CD14-positive monocyte (primary cell): ENCODE data around the gene ZNF207. TPM values are rescaled to one million over a fixed set of nuclear protein-coding genes. Genes with fewer than 3 reads are reported as not detected.

Experiments
- DNase-seq, 3 donors: peaks; one replicate each; pipeline ENCODE4 v3.0.0-alpha.2; 2011 to 2022
- H2AFZ ChIP-seq: 2 replicates; pipeline ENCODE4 v1.6.0; 2012; ENCODE audit warnings: mild to moderate bottlenecking, low read depth, low read length, inconsistent platforms; ENCODE audit not compliant: insufficient read depth, poor library complexity, severe bottlenecking
- H3K27ac ChIP-seq, 2 donors: 1 replicate in 1 of 2; 2 replicates in 1 of 2; pipeline ENCODE4 v1.5.1; 2012 to 2013; ENCODE audit warnings: low read length in 2 of 2, control low read depth in 1 of 2, inconsistent platforms in 1 of 2, low read depth in 1 of 2, mild to moderate bottlenecking in 1 of 2
- H3K27me3 ChIP-seq, 2 donors: one replicate each; pipeline versions ENCODE4 v1.6.0 to v1.6.1; 2011 to 2013; ENCODE audit warnings: low read length in 2 of 2; ENCODE audit not compliant: control insufficient read depth in 2 of 2, insufficient read depth in 2 of 2
- H3K36me3 ChIP-seq, 2 donors: replicated peaks in 1 of 2; 1 replicate in 1 of 2; 2 replicates in 1 of 2; pipeline versions ENCODE4 v1.5.1 to v1.6.1; 2012 to 2013; ENCODE audit warnings: low read length in 2 of 2, control low read depth in 1 of 2, inconsistent platforms in 1 of 2, mild to moderate bottlenecking in 1 of 2; ENCODE audit not compliant: insufficient read depth in 2 of 2, control insufficient read depth in 1 of 2
- H3K4me1 ChIP-seq, 2 donors: 1 replicate in 1 of 2; 2 replicates in 1 of 2; pipeline versions ENCODE4 v1.5.1 to v1.6.1; 2012 to 2013; ENCODE audit warnings: low read length in 2 of 2, control low read depth in 1 of 2, inconsistent platforms in 1 of 2, mild to moderate bottlenecking in 1 of 2, moderate library complexity in 1 of 2; ENCODE audit not compliant: insufficient read depth in 2 of 2, control insufficient read depth in 1 of 2
- H3K4me2 ChIP-seq: replicated peaks from 2 replicates; pipeline ENCODE3; 2012; ENCODE audit warnings: low read length, moderate library complexity, mild to moderate bottlenecking; ENCODE audit not compliant: poor library complexity, severe bottlenecking; ENCODE audit errors: extremely low read depth
- H3K4me3 ChIP-seq, 3 experiments: fragments of 200-600 bp in 1 of 3; sonication (generic) in 1 of 3; replicated peaks in 1 of 3; 1 replicate in 2 of 3; 2 replicates in 1 of 3; pipeline ENCODE4 v1.5.1; 2011 to 2013; ENCODE audit warnings: low read length in 3 of 3, mild to moderate bottlenecking in 3 of 3, control low read depth in 2 of 3, low read depth in 2 of 3, inconsistent platforms in 1 of 3, moderate library complexity in 1 of 3
- H3K79me2 ChIP-seq: 2 replicates; pipeline ENCODE4 v1.6.0; 2012; ENCODE audit warnings: mild to moderate bottlenecking, control low read depth, inconsistent platforms, low read length, moderate library complexity; ENCODE audit not compliant: insufficient read depth
- H3K9ac ChIP-seq: 2 replicates; pipeline ENCODE4 v1.6.0; 2017; ENCODE audit warnings: low read length, mild to moderate bottlenecking; ENCODE audit not compliant: insufficient read depth, poor library complexity, severe bottlenecking
- H3K9me3 ChIP-seq, 2 donors: replicated peaks in 1 of 2; 1 replicate in 1 of 2; 2 replicates in 1 of 2; pipeline versions ENCODE4 v1.5.1 to v1.6.1; 2012 to 2013; ENCODE audit warnings: low read length in 2 of 2, control low read depth in 1 of 2; ENCODE audit not compliant: control insufficient read depth in 1 of 2, insufficient read depth in 1 of 2
- H4K20me1 ChIP-seq: 2 replicates; pipeline ENCODE4 v1.6.0; 2012; ENCODE audit warnings: mild to moderate bottlenecking, low read length, control low read depth, moderate library complexity; ENCODE audit not compliant: insufficient read depth
- H3K27ac Mint-ChIP-seq, 7 donors: one replicate each; pipeline ENCODE4 v1.8.0; 2020; ENCODE audit warnings: mild to moderate bottlenecking in 7 of 7, mixed read lengths in 7 of 7, moderate library complexity in 6 of 7, inconsistent platforms in 2 of 7
- H3K27me3 Mint-ChIP-seq, 3 donors: one replicate each; pipeline ENCODE4 v1.8.0; 2021 to 2022; ENCODE audit warnings: low read depth in 3 of 3, mild to moderate bottlenecking in 3 of 3, mixed read lengths in 3 of 3, moderate library complexity in 3 of 3, inconsistent platforms in 1 of 3
- H3K36me3 Mint-ChIP-seq, 2 donors: one replicate each; pipeline ENCODE4 v1.8.0; 2020; ENCODE audit warnings: mixed read lengths in 2 of 2, inconsistent platforms in 1 of 2, mild to moderate bottlenecking in 1 of 2
- H3K4me1 Mint-ChIP-seq: one replicate; pipeline ENCODE4 v1.8.0; 2020; ENCODE audit warnings: mild to moderate bottlenecking, mixed read lengths
- H3K4me3 Mint-ChIP-seq, 2 donors: one replicate each; pipeline ENCODE4 v1.8.0; 2020; ENCODE audit warnings: mild to moderate bottlenecking in 2 of 2, mixed read lengths in 2 of 2, moderate library complexity in 1 of 2
- H3K9me3 Mint-ChIP-seq, 7 donors: one replicate each; pipeline ENCODE4 v1.8.0; 2020 to 2022; ENCODE audit warnings: mixed read lengths in 7 of 7, mild to moderate bottlenecking in 6 of 7, moderate library complexity in 6 of 7, inconsistent platforms in 2 of 7
- WGBS: methylation state at CpG from one replicate; pipeline ENCODE4 v1.1.5; 2013; ENCODE audit warnings: missing lambda C conversion rate; ENCODE audit not compliant: insufficient coverage; 5-methylcytosine and 5-hydroxymethylcytosine counted together
- intact Hi-C, 2 donors: fragments of 100-400 bp; cut with micrococcal nuclease; formaldehyde crosslinking; loops; one replicate each; pipeline versions ENCODE4 v1.15.0 to v1.15.1; 2023
- polyA plus RNA-seq, 3 donors: library from polyadenylated mRNA; depleted of rRNA in 1 of 3; unstranded in 2 of 3; stranded (reverse) in 1 of 3; fragments of 300-500 nt in 2 of 3; fragments of >200 nt in 1 of 3; fragmentation: Illumina TruSeq in 2 of 3; gene quantifications; 1 replicate in 2 of 3; 2 replicates in 1 of 3; pipeline ENCODE4 v1.2.3, GENCODE V29; 2012 to 2021
- TF ChIP-seq, protein P1 (sequence below): fragments of 200-600 bp; IDR thresholded peaks from one replicate; pipeline ENCODE4 v1.8.0; 2022; ENCODE audit warnings: antibody characterized with exemption, mild to moderate bottlenecking

ZNF207 gene
- polyA plus RNA-seq, 3 donors = 129 to 147 (median 138) TPM

DNA sequence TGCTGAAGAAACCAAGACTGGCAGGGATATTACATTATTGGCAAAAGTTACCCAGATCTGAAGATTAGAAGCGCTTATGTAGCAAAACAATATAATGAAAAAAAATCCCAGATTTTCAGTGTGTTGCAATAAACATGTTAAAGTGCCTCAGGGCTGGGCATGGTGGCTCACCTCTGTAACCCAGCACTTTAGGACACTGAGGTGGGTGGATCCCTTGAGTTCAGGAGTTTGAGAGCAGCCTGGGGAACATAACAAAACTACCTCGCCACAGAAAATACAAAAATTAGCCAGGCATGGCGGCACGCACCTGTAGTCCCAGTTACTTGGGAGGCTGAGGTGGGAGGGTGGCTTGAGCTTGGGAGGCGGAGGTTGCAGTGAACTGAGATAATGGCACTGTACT is 6.8 kb downstream of the ZNF207 start:
- H3K36me3 ChIP-seq = peaks cover 73 to 97% of the 10 kb centered on the region in 2 donors
- no peak overlapping the region for H3K4me2 ChIP-seq
- H3K9ac ChIP-seq = no peak overlapping the region
- TF ChIP-seq, protein P1, sequence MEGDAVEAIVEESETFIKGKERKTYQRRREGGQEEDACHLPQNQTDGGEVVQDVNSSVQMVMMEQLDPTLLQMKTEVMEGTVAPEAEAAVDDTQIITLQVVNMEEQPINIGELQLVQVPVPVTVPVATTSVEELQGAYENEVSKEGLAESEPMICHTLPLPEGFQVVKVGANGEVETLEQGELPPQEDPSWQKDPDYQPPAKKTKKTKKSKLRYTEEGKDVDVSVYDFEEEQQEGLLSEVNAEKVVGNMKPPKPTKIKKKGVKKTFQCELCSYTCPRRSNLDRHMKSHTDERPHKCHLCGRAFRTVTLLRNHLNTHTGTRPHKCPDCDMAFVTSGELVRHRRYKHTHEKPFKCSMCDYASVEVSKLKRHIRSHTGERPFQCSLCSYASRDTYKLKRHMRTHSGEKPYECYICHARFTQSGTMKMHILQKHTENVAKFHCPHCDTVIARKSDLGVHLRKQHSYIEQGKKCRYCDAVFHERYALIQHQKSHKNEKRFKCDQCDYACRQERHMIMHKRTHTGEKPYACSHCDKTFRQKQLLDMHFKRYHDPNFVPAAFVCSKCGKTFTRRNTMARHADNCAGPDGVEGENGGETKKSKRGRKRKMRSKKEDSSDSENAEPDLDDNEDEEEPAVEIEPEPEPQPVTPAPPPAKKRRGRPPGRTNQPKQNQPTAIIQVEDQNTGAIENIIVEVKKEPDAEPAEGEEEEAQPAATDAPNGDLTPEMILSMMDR = no peak
- no peaks in the 10 kb centered on the region for H3K27me3 ChIP-seq
- H3K9me3 Mint-ChIP-seq = no peaks in the 10 kb centered on the region
- WGBS = no CpG with 5 or more reads among the region's 5 CpGs
- H3K4me1 Mint-ChIP-seq = peaks cover 26% of the 10 kb centered on the region
- no peaks in the 10 kb centered on the region for H3K9me3 ChIP-seq
- peaks cover 99% of the 10 kb centered on the region for H3K79me2 ChIP-seq
- intact Hi-C loops = loop anchor here in 1 of 2 donors (5.0 kb wide), 1 partner anchor 104 kb away; no protein-coding TSS in a partner anchor
- H3K4me1 ChIP-seq = peaks cover 11 to 32% of the 10 kb centered on the region in 2 donors
- H4K20me1 ChIP-seq = peaks cover 99% of the 10 kb centered on the region
- no peak for DNase-seq
- H3K27ac ChIP-seq = no peak overlapping the region
- H3K4me3 Mint-ChIP-seq = no peak overlapping the region
- peaks cover 65 to 91% of the 10 kb centered on the region in 2 donors for H3K36me3 Mint-ChIP-seq
- peak overlapping the region in 1 of 7 donors; percentile 50 for H3K27ac Mint-ChIP-seq
- no peaks in the 10 kb centered on the region for H3K27me3 Mint-ChIP-seq
- no peak overlapping the region for H2AFZ ChIP-seq
- no peak overlapping the region for H3K4me3 ChIP-seq

DNA sequence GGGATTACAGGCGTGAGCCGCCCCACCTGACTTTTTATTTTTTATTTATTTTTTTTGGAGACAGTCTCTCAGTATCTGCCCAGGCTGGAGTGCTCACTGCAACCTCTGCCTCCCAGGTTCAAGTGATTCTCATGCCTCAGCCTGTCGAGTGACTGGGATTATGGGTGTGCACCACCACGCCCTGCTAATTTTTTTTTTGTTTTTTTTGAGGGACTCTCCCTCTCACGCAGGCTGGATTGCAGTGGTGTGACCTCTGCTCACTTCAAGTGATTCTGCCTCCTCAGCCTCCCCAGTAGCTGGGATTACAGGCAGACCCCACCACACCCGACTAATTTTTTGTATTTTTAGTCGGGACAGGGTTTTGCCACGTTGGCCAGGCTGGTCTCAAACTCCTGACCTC is 7.7 kb downstream of the ZNF207 start:
- H3K9me3 Mint-ChIP-seq = no peaks in the 10 kb centered on the region
- peaks cover 3 to 24% of the 10 kb centered on the region in 2 donors for H3K4me1 ChIP-seq
- 88% methylated on average over 5 of the region's 8 CpGs for WGBS

More for the DNA sequence above, 7.7 kb downstream of the ZNF207 start:
- H3K9ac ChIP-seq = no peak overlapping the region
- H3K4me2 ChIP-seq = no peak overlapping the region
- H3K4me3 Mint-ChIP-seq = no peak overlapping the region
- H3K79me2 ChIP-seq = peaks cover 99% of the 10 kb centered on the region
- H3K27me3 Mint-ChIP-seq = no peaks in the 10 kb centered on the region
- no peak overlapping the region for H3K27ac ChIP-seq
- intact Hi-C loops = loop anchor here in 1 of 2 donors (5.0 kb wide), 1 partner anchor 105 kb away; no protein-coding TSS in a partner anchor
- H3K9me3 ChIP-seq = no peaks in the 10 kb centered on the region
- H3K4me1 Mint-ChIP-seq = peaks cover 19% of the 10 kb centered on the region
- peaks cover 99% of the 10 kb centered on the region for H4K20me1 ChIP-seq
- peaks cover 79 to 97% of the 10 kb centered on the region in 2 donors for H3K36me3 ChIP-seq
- TF ChIP-seq, protein P1 = no peak
- peaks cover 67 to 91% of the 10 kb centered on the region in 2 donors for H3K36me3 Mint-ChIP-seq
- H2AFZ ChIP-seq = no peak overlapping the region
- H3K27me3 ChIP-seq = no peaks in the 10 kb centered on the region
- no peak for DNase-seq
- no peak overlapping the region for H3K27ac Mint-ChIP-seq
- H3K4me3 ChIP-seq = no peak overlapping the region
